IPS-18c (cell line): ENCODE results near the gene CD300LG.

Experiments
- H3K4me3 ChIP-seq: 2 replicates; pipeline ENCODE4 v1.7.0; 2013; ENCODE audit warnings: low read depth, mild to moderate bottlenecking, low read length, moderate library complexity; ENCODE audit not compliant: insufficient read depth
- H3K9me3 ChIP-seq: one replicate; pipeline ENCODE4 v1.6.1; 2013; ENCODE audit warnings: mild to moderate bottlenecking, low read length, moderate library complexity; ENCODE audit not compliant: control insufficient read depth, insufficient read depth

CD300LG gene

DNA sequence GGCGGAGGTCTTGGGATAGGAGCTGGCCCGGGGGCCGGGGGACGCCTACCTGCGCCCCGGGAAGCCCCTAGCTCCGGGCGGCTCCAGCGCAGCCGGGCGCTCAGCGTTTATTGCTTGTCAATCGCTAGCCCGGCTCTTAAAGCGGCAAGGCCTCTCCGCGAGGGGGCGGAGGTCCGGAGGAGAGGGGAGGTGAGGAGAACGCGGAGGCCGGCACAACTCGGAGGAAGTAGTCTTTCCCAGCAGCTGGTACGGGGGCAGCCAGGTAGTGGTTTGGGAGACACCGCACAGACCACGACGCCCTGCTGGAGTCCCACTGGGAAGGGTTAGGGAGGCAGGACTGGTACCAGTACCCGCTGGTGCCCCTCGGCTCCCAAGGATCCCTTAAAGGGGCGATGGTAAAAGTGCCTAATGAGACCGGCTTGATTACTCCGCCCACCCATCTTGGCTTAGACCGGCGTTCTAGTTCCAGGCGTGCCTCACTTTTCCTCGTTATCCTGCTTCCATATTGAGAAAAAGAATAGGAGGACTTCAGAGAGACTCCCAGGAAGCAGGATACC, 60.5 kb downstream of the CD300LG start, which contains the start of gene MPP2:
TSS of gene MPP2 (minus strand) at position 112 of the 557 bp plus-strand sequence. CDS start 3,076 bp downstream, outside the sequence.
- peaks cover 2% of the 10 kb centered on the region for H3K9me3 ChIP-seq
- peak within 1 kb of the TSS; percentile 75 for H3K4me3 ChIP-seq

DNA sequence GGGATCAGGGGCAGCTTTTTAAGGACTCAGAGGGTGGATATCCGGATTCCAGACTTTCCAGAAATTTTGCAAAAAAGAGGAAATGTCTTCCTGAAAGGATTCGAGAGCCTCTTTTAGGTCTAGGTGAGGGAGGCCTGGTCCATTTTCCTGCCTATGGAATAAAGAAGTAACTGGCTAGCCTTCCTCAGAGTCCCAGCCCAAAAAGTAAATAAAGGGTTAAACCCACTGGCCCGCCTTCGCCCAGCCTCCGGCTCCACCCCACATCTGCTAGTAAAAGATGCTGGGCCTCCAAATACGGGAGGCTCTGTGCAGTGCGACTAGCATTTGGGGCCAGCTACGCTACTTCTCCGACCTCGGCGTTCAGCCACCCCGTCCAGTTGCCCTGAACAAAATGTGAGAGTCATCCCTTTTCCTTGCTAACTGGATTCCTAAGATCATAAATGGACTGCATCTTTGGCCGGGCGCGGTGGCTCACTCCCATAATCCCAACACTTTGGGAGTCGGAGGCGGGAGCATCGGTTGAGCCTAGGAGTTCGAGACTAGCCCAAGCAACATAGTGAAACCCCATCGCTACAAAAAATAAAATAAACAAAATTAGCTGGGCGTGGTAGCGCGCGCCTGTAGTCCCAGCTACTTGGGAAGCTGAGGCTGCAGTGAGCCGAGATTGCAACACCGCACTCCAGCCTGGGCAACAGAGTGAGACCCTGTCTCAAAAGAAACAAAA, 61.2 kb downstream of the CD300LG start:
- Histone ChIP-seq H3K4me3 (peak overlapping the region; percentile 75), H3K9me3 (peaks cover 2% of the 10 kb centered on the region)

DNA sequence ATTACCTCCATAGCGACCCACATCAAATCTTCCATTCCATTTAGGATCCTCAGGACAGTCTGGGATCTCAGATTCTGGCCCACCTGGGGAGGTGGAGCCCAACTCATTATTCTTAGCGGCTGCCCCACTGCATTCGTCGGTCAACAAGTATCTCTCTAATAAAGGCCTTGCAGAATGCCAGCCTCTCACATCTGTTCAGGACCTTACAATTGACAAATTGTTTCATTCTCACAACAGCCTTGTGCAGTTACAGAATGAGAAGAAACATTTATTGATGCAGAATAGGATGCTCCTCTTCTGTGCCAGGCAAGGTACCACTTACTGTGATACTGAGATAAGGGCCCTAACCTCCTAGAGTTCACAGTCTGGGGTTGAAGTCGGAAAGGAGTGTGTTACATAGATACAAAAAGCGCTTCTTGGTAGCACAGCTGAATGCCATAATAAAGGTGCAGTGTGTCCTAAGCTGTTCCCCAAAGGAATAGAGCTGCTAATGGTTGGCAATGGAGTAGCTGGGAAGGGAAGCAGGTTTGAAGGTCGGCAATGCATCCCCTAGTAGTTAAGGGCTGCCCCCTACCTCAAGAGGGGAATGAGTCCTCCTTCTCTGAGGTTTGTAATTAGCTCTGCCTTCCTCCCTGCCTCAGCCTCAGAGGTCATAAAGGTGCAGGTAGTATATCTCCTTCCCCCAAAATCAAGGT, 62.7 kb downstream of the CD300LG start:
- Histone ChIP-seq H3K4me3 (no peak overlapping the region), H3K9me3 (no peaks in the 10 kb centered on the region)

DNA sequence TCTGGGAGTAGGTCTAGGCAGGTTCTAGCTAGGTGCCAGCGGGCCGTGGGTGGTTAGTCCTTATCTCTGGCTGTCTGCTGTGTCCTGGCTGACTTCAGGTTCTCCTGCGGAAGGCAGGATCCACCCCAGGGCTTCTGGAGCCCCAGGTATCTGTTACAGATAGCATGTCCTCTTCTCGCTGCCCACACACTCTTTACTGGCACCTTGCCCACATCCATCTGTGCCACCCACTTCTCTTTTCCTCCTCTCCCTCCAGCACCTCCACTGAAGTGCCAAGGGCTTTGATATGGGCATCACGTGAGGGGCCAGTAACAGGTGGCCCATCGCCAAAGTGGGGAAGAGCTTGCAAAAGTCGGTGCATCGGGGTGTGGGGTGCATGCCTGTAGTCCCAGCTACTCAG, 64.9 kb downstream of the CD300LG start:
- no peaks in the 10 kb centered on the region for H3K9me3 ChIP-seq

DNA sequence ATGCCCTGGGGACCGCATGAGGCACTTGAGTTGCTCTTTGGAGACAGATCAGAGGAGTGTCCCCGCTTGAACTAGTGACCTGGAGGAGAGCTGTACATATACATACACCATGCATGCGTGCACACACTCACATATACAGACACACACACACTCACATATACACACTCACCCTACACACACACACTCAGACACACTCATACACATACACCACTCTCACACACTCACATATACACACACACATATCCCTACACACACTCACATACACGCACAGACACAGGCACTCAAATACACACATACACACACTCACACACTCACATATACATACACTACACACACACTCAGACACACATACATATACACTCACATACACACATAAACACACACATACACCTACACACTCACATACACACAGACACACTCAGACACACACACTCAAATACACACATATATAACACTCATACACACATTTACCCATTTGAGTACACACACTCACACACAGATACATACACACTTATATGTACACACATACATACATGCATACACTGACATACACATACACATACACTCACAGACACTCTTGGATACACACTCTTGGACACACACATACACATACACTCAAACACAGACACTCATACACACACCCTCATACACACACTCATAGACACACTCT, 65.8 kb downstream of the CD300LG start:
- Histone ChIP-seq H3K4me3 (no peak overlapping the region), H3K9me3 (no peaks in the 10 kb centered on the region)

More for the DNA sequence above, 64.9 kb downstream of the CD300LG start:
- no peak overlapping the region for H3K4me3 ChIP-seq
